Measurements from ENCODE around the gene ZNF746.

- no peak for TF ChIP-seq CTCF (optimal IDR thresholded peaks at IDR 0.05 in 1 of 3, IDR thresholded peaks at IDR 0.05 in 1 of 3, conservative IDR thresholded peaks at IDR 0.05 in 1 of 3; ENCODE audit: extremely low read depth in 1 of 3, insufficient read depth in 2 of 3, low read length in 3 of 3)
- TF ChIP-seq EZH2 (IDR thresholded peaks at IDR 0.05; ENCODE audit: low read length): no peak
These were observed 40.8 kb downstream of the ZNF746 start for GRCh38 chr7:149456506-149457421.

All from keratinocyte (primary cell).